GM18520 (cell line): ENCODE results near the gene RNF213.

Experiments
- ATAC-seq: cut with Tn5 transposase; IDR thresholded peaks from one replicate; pipeline ENCODE4 v1.9.1; 2021; ENCODE audit not compliant: unreplicated experiment

Gene RNF213

GRCh38 chr17:80347536-80347935 is 86.9 kb downstream of the RNF213 start:
- no peak for ATAC-seq

- ATAC-seq: no peak
These were observed 87.3 kb downstream of the RNF213 start for GRCh38 chr17:80347948-80348351.

- ATAC-seq: no peak
These were observed 88.0 kb downstream of the RNF213 start for GRCh38 chr17:80348551-80349150.

GRCh38 chr17:80349151-80349651 is 88.5 kb downstream of the RNF213 start:
- no peak for ATAC-seq

- ATAC-seq: no peak
These were observed 89.1 kb downstream of the RNF213 start for GRCh38 chr17:80349751-80350150.

GRCh38 chr17:80352216-80352895 is 91.7 kb downstream of the RNF213 start:
- no peak for ATAC-seq

GRCh38 chr17:80352991-80353665 is 92.5 kb downstream of the RNF213 start:
- ATAC-seq: no peak

GRCh38 chr17:80353718-80354275 is 93.1 kb downstream of the RNF213 start:
- no peak for ATAC-seq

GRCh38 chr17:80354336-80354735 is 93.7 kb downstream of the RNF213 start:
- ATAC-seq: no peak

GRCh38 chr17:80356231-80356856 is 95.7 kb downstream of the RNF213 start:
- ATAC-seq: no peak

GRCh38 chr17:80358131-80358530 is 97.5 kb downstream of the RNF213 start:
- ATAC-seq: no peak

- ATAC-seq: no peak
These were observed 98.2 kb downstream of the RNF213 start for GRCh38 chr17:80358861-80359260.

GRCh38 chr17:80359422-80360110 is 98.9 kb downstream of the RNF213 start:
- ATAC-seq: no peak

GRCh38 chr17:80360396-80360795 is 99.7 kb downstream of the RNF213 start:
- no peak for ATAC-seq

- ATAC-seq: no peak
These were observed 101.0 kb downstream of the RNF213 start for GRCh38 chr17:80361495-80362220.

GRCh38 chr17:80362428-80363119 is 101.9 kb downstream of the RNF213 start:
- ATAC-seq: no peak

- no peak for ATAC-seq
These were observed 102.5 kb downstream of the RNF213 start for GRCh38 chr17:80363120-80363515.

- ATAC-seq: no peak
These were observed 103.0 kb downstream of the RNF213 start for GRCh38 chr17:80363518-80364090.

GRCh38 chr17:80364091-80364691 is 103.5 kb downstream of the RNF213 start:
- no peak for ATAC-seq
